Neural cell (in vitro differentiated cells): Measurements from ENCODE around the gene ERMAP.

Source experiments
- EP300 ChIP-seq: fragments of 450-650 bp; conservative IDR thresholded peaks from 2 replicates; pipeline ENCODE4 v1.6.1; 2014; ENCODE audit warnings: antibody characterized with exemption, mild to moderate bottlenecking, moderate library complexity; ENCODE audit not compliant: poor library complexity, severe bottlenecking
- EZH2 ChIP-seq: fragments of 200-600, 300-800 bp; shearing (Covaris generic), sonication (generic); IDR thresholded peaks from 2 replicates; pipeline ENCODE4 v1.6.1; 2014; ENCODE audit warnings: antibody characterized with exemption, low read length, borderline replicate concordance, mild to moderate bottlenecking; ENCODE audit not compliant: insufficient read depth, poor library complexity, severe bottlenecking
- MXI1 ChIP-seq: fragments of 450-650 bp; conservative IDR thresholded peaks from 2 replicates; pipeline ENCODE4 v1.6.1; 2014; ENCODE audit warnings: antibody characterized with exemption, mild to moderate bottlenecking; ENCODE audit not compliant: poor library complexity, severe bottlenecking
- POLR2AphosphoS5 ChIP-seq: IDR thresholded peaks from 2 replicates; pipeline ENCODE4 v1.6.1; 2012
- TF ChIP-seq, protein P1 (sequence below): fragments of 450-650 bp; IDR thresholded peaks from 2 replicates; pipeline ENCODE4 v1.5.1; 2014; ENCODE audit warnings: antibody characterized with exemption, mild to moderate bottlenecking, moderate library complexity; ENCODE audit not compliant: poor library complexity, severe bottlenecking
- TF ChIP-seq, protein P2 (sequence below): IDR thresholded peaks from 2 replicates; pipeline ENCODE4 v1.6.1; 2012; ENCODE audit warnings: borderline replicate concordance

DNA sequence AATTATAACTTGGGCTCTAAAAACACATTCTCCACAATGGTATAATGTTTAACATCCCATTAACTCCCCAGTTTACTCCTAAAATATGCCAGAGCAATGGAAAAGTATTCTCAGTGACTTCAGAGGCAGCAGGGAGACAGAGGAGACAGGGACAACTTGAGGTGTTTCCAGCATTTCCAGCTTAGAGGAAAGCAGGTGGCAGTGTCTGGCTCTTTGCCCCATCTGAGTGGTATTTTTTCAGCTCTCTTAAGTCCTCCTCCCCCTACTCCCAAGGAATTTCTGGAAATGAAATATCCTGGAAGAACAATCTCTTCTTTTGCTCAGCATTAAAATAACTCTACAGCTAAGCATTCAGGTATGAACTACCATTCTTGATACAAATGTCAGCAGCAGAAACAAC is 10.8 kb upstream of the ERMAP start:
- TF ChIP-seq, protein P1, sequence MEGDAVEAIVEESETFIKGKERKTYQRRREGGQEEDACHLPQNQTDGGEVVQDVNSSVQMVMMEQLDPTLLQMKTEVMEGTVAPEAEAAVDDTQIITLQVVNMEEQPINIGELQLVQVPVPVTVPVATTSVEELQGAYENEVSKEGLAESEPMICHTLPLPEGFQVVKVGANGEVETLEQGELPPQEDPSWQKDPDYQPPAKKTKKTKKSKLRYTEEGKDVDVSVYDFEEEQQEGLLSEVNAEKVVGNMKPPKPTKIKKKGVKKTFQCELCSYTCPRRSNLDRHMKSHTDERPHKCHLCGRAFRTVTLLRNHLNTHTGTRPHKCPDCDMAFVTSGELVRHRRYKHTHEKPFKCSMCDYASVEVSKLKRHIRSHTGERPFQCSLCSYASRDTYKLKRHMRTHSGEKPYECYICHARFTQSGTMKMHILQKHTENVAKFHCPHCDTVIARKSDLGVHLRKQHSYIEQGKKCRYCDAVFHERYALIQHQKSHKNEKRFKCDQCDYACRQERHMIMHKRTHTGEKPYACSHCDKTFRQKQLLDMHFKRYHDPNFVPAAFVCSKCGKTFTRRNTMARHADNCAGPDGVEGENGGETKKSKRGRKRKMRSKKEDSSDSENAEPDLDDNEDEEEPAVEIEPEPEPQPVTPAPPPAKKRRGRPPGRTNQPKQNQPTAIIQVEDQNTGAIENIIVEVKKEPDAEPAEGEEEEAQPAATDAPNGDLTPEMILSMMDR: no peak
- TF ChIP-seq MXI1 (no peak), POLR2AphosphoS5 (no peak), EP300 (no peak), EZH2 (no peak)
- TF ChIP-seq, protein P2, sequence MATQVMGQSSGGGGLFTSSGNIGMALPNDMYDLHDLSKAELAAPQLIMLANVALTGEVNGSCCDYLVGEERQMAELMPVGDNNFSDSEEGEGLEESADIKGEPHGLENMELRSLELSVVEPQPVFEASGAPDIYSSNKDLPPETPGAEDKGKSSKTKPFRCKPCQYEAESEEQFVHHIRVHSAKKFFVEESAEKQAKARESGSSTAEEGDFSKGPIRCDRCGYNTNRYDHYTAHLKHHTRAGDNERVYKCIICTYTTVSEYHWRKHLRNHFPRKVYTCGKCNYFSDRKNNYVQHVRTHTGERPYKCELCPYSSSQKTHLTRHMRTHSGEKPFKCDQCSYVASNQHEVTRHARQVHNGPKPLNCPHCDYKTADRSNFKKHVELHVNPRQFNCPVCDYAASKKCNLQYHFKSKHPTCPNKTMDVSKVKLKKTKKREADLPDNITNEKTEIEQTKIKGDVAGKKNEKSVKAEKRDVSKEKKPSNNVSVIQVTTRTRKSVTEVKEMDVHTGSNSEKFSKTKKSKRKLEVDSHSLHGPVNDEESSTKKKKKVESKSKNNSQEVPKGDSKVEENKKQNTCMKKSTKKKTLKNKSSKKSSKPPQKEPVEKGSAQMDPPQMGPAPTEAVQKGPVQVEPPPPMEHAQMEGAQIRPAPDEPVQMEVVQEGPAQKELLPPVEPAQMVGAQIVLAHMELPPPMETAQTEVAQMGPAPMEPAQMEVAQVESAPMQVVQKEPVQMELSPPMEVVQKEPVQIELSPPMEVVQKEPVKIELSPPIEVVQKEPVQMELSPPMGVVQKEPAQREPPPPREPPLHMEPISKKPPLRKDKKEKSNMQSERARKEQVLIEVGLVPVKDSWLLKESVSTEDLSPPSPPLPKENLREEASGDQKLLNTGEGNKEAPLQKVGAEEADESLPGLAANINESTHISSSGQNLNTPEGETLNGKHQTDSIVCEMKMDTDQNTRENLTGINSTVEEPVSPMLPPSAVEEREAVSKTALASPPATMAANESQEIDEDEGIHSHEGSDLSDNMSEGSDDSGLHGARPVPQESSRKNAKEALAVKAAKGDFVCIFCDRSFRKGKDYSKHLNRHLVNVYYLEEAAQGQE: no peak
